Fibroblast of upper back skin (primary cell): ENCODE data around the gene SLC39A7.

Source experiments
- DNase-seq: peaks from one replicate; pipeline ENCODE4 v3.0.0-alpha.2; 2013

Gene SLC39A7

GRCh38 chr6:33243476-33243875 is 42.8 kb downstream of the SLC39A7 start:
- no peak for DNase-seq

GRCh38 chr6:33247977-33248642 is 47.4 kb downstream of the SLC39A7 start:
- peak; percentile 84 for DNase-seq

GRCh38 chr6:33248643-33248931 is 47.9 kb downstream of the SLC39A7 start:
- DNase-seq, result no peak

GRCh38 chr6:33248932-33249731 is 48.5 kb downstream of the SLC39A7 start:
- peak; percentile 99 for DNase-seq

- DNase-seq, result peak; percentile 75
Measured at GRCh38 chr6:33249732-33250630, 49.3 kb downstream of the SLC39A7 start.

GRCh38 chr6:33250731-33251130 is 50.1 kb downstream of the SLC39A7 start:
- DNase-seq, result no peak

GRCh38 chr6:33251395-33252012 is 50.8 kb downstream of the SLC39A7 start:
- peak; percentile 55 for DNase-seq

- peak; percentile 82 for DNase-seq
Measured at GRCh38 chr6:33252759-33253158, 52.1 kb downstream of the SLC39A7 start.
